Calu3 (cell line): ENCODE results near the gene CLRN2. TPM values are rescaled to one million over a fixed set of nuclear protein-coding genes. Genes with fewer than 3 reads are reported as not detected.

Source experiments
- BruUV-seq: library from RNA; stranded (reverse); fragments of 400-500 nt; replicated peaks from 2 replicates; lab custom pipeline; 2021; lab: Mats Ljungman, UMichigan
- CTCF ChIA-PET: fragments of 300-600 bp; sonication (Branson Sonifier 250); formaldehyde crosslinking; loops from one replicate; lab custom pipeline; 2022; ENCODE audit warnings: antibody characterized with exemption; lab: Charles Lee
- DNase-seq: peaks from one replicate; pipeline ENCODE4 v3.0.0; 2022
- H3K27ac Mint-ChIP-seq: one replicate; pipeline ENCODE4 v1.8.0; 2022; ENCODE audit warnings: mixed read lengths; ENCODE audit not compliant: unreplicated experiment
- H3K27me3 Mint-ChIP-seq: one replicate; pipeline ENCODE4 v1.8.0; 2022; ENCODE audit warnings: mixed read lengths; ENCODE audit not compliant: unreplicated experiment
- H3K36me3 Mint-ChIP-seq: one replicate; pipeline ENCODE4 v1.8.0; 2022; ENCODE audit warnings: mild to moderate bottlenecking, moderate library complexity, mixed read lengths; ENCODE audit not compliant: insufficient read depth, unreplicated experiment
- H3K4me1 Mint-ChIP-seq: one replicate; pipeline ENCODE4 v1.8.0; 2022; ENCODE audit warnings: mild to moderate bottlenecking, low read depth, mixed read lengths; ENCODE audit not compliant: unreplicated experiment
- H3K4me3 Mint-ChIP-seq: one replicate; pipeline ENCODE4 v1.8.0; 2022; ENCODE audit warnings: mild to moderate bottlenecking, low read depth, moderate library complexity, mixed read lengths; ENCODE audit not compliant: unreplicated experiment
- H3K9me3 Mint-ChIP-seq: one replicate; pipeline ENCODE4 v1.8.0; 2022; ENCODE audit warnings: low read depth, mixed read lengths; ENCODE audit not compliant: unreplicated experiment
- intact Hi-C: fragments of 100-400 bp; cut with micrococcal nuclease; formaldehyde crosslinking; loops from one replicate; pipeline ENCODE4 v1.10.0; 2022; ENCODE audit not compliant: unreplicated experiment
- total RNA-seq: library from RNA; stranded (reverse); gene quantifications from 2 replicates; pipeline ENCODE4 v1.2.3, GENCODE V29; 2022
- TF ChIP-seq, protein P1 (sequence below): fragments of 200-600 bp; IDR thresholded peaks from one replicate; pipeline ENCODE4 v1.8.0; 2022; ENCODE audit warnings: antibody characterized with exemption; ENCODE audit not compliant: unreplicated experiment

CLRN2 gene
- total RNA-seq, 1 experiment from 2014 or later, result not detected

- Mint-ChIP-seq H3K36me3 (peaks cover 2% of the 10 kb centered on the region), H3K4me1 (no peaks in the 10 kb centered on the region), H3K27ac (no peak overlapping the region), H3K4me3 (no peak overlapping the region), H3K9me3 (no peaks in the 10 kb centered on the region), H3K27me3 (peaks cover 15% of the 10 kb centered on the region)
- intact Hi-C loops, result no loop called here
- no peak for DNase-seq
- BruUV-seq, result no TSS peak
- CTCF ChIA-PET, result no interaction called here
- TF ChIP-seq, protein P1, sequence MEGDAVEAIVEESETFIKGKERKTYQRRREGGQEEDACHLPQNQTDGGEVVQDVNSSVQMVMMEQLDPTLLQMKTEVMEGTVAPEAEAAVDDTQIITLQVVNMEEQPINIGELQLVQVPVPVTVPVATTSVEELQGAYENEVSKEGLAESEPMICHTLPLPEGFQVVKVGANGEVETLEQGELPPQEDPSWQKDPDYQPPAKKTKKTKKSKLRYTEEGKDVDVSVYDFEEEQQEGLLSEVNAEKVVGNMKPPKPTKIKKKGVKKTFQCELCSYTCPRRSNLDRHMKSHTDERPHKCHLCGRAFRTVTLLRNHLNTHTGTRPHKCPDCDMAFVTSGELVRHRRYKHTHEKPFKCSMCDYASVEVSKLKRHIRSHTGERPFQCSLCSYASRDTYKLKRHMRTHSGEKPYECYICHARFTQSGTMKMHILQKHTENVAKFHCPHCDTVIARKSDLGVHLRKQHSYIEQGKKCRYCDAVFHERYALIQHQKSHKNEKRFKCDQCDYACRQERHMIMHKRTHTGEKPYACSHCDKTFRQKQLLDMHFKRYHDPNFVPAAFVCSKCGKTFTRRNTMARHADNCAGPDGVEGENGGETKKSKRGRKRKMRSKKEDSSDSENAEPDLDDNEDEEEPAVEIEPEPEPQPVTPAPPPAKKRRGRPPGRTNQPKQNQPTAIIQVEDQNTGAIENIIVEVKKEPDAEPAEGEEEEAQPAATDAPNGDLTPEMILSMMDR, result no peak
These were observed 13.7 kb downstream of the CLRN2 start for GRCh38 chr4:17528551-17529165.

DNA sequence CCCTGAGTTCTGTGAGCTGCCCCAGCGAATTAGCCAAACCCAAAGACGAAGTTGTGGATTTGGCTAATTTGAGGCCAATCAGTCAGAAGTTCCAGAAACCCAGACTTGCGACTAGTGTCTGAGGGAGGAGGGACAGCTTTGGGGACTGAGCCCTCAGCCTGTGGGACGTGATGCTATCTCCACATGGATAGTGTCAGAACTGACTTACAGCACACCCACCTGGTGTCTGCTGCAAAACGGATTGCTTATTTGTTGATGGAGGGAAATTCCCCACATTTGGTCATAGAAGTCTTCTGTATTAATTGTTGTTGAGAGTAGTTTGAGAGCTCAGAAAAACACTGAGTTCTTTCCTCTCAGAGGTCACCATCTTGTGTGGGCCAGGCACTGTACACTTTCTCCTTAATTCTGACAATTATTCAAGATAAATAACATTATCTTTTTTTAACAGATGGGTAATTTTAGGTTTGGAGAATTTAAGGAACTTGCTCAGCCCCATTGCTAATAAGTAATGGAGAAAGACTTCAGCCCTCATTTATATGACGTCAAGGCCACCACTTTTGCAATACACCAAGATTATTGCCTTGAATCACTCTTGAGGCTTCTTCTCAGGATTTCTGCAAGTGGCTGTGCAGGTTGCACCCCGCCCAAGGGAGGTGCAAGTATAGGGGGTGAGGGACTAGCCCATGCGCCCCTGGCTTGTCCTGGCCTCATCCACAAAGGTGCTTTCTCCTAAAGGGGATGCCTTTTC lies 16.7 kb downstream of the CLRN2 start:
- BruUV-seq, result no TSS peak
- no peak overlapping the region for H3K27ac Mint-ChIP-seq
- no peak for DNase-seq
- intact Hi-C loops, result no loop called here
- H3K27me3 Mint-ChIP-seq, result peaks cover 15% of the 10 kb centered on the region
- no peaks in the 10 kb centered on the region for H3K4me1 Mint-ChIP-seq
- no peak overlapping the region for H3K4me3 Mint-ChIP-seq
- H3K9me3 Mint-ChIP-seq, result peaks cover 2% of the 10 kb centered on the region
- CTCF ChIA-PET, result no interaction called here
- TF ChIP-seq, protein P1, result no peak
- H3K36me3 Mint-ChIP-seq, result peaks cover 5% of the 10 kb centered on the region

DNA sequence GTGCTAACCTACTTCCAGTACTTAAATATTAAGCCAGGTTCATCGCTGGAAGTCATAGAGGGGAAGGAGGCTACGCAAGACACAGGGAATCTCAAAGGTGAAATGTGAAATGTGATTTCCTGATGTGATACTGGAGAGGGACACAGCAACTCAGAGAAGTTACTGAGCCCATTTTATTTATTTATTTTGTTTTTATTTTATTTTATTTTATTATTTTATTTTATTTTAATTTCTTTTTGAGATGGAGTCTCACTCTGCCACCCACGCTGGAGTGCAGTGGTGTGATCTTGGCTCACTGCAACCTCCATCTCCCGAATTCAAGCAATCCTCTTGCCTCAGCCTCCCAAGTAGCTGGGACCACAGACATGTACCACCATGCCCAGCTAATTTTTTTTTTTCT lies 19.7 kb downstream of the CLRN2 start:
- intact Hi-C loops, result no loop called here
- BruUV-seq, result no TSS peak
- TF ChIP-seq, protein P1, result no peak
- H3K36me3 Mint-ChIP-seq, result peaks cover 5% of the 10 kb centered on the region
- peaks cover 2% of the 10 kb centered on the region for H3K9me3 Mint-ChIP-seq
- DNase-seq, result no peak
- H3K27ac Mint-ChIP-seq, result no peak overlapping the region
- CTCF ChIA-PET, result no interaction called here
- H3K4me3 Mint-ChIP-seq, result no peak overlapping the region
- H3K27me3 Mint-ChIP-seq, result no peaks in the 10 kb centered on the region
- H3K4me1 Mint-ChIP-seq, result no peaks in the 10 kb centered on the region

DNA sequence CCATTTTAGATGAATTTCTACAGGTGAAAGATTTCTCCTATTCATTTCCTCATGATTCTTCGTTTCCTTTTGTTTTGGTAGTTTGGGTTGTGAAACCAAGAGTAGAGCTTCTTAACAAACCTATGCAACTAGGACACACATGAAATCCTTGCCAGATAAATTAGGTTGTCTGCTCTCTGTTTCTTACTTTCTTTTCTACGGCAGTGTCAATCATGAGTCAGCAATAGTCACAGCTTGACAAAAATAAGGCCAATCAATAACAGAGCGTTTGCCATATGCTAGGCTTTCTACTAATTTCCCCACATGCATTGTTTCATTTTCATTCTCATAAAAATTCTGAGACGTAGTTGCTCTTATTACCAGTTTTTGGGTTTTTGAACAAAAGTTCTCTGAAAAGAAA lies 20.3 kb downstream of the CLRN2 start:
- CTCF ChIA-PET, result no interaction called here

More for the DNA sequence above, 20.3 kb downstream of the CLRN2 start:
- no peaks in the 10 kb centered on the region for H3K27me3 Mint-ChIP-seq
- H3K9me3 Mint-ChIP-seq, result peaks cover 2% of the 10 kb centered on the region
- H3K27ac Mint-ChIP-seq, result no peak overlapping the region
- no peaks in the 10 kb centered on the region for H3K4me1 Mint-ChIP-seq
- DNase-seq, result no peak
- peaks cover 5% of the 10 kb centered on the region for H3K36me3 Mint-ChIP-seq
- intact Hi-C loops, result no loop called here
- H3K4me3 Mint-ChIP-seq, result peak overlapping the region; percentile 32
- TF ChIP-seq, protein P1, result no peak
- no TSS peak for BruUV-seq
